Endometrium (tissue), 2 donors: ENCODE data around the gene DCLRE1B.

ENCODE experiments used
- FAIRE-seq: peaks from 2 replicates; lab custom pipeline; 2012; peaks lifted over from hg19 to GRCh38; lab: Jason Lieb, UNC
- donor health status: control.
- donor health status: control.

Gene DCLRE1B

DNA sequence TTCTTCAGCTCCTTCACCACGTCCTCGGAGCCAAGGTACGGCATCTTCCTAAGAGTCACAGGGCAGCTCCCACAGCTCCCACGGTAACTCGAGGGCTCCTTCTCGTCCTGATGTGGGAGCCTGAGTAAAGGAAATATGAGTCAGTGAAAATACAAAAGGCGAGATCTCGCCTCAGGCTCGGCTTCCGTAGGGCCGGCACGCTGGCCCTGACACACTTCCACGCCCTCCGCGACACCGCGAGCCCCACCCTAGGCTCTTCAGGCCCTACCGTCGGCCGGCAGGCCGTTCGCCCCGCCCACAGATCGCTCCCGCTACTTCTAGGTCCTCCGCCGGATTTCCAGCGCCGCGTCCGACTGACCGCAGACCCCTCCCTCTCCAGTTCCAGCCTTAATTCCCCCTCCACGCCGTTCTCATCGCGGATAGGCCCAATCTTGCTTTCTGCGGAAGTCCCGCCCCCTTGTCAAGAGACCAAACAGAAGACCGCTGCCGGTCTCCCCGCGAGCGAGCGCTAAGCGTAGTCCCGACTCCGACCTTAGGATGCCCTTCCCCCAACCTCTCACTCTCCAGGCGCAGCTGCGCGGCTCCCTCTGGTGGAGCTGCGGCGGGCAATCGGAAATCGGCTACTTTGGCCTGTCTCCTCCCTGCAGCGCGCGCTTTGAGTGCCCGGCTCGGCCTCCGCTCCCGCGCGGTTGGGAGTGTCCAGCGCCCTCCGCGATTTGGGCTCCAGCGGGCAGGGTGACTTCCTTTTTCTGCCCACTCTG is at the start of gene DCLRE1B, which contains the start of gene AP4B1:
Gene DCLRE1B, plus strand, starts transcription at position 653 of the 761 bp plus-strand sequence. CDS start 261 bp downstream, outside the sequence.
Gene AP4B1, minus strand, starts transcription at position 126 of the 761 bp plus-strand sequence. Its CDS starts 82 bp downstream, at position 44.
- peak; percentile 95 for FAIRE-seq

DNA sequence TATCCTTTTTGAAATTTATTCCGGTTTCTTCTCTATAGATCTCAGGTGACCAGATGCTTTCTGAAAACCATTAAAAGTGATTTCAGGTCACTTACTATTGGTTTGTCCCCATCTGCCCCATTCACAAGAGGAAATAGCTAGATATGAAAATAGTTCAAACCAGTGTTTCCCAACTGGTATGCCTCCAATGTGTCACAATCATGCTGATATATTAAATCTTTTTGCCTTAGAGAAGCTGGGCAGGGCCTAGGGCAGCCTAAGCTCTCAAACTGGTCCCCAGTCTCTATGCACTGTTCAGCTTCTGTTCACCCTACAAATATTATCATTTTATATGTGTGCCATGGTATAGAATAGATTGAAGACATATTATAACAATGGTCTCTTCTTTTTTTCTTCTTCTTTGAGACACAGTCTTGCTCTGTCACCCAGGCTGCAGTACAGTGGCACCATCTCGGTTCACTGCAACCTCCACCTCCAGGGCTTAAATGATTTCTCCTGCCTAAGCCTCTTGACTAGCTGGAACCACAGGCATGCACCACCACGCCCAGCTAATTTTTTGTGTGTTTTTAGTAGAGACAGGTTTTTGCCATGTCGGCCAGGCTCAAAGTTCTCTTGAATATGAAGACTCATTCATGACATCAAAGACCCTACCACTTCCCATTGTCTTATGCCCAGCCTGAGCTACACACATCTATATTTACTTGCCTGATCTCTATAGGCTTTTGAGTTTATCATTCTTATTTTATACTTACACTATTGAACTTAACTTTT is 49.3 kb upstream of the DCLRE1B start:
- no peak for FAIRE-seq

DNA sequence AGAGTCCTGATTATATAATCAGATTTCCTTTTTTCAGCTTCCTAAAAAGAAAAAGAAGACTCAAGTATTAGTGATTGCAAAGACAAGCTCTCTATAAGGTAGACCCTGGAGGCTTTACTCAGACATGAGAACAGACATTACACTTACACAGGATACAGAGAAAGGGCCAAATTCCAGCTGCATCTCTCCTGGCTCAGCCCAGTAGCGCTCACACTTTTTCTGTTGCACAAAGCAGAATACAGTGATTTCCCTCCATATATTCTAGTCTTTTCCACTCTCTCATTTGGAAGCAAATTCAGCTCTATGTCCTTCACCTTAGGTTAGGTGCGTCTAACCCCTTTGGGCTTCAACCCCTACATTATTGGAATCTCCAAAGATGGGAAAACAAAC is 48.7 kb upstream of the DCLRE1B start:
- FAIRE-seq, result no peak

DNA sequence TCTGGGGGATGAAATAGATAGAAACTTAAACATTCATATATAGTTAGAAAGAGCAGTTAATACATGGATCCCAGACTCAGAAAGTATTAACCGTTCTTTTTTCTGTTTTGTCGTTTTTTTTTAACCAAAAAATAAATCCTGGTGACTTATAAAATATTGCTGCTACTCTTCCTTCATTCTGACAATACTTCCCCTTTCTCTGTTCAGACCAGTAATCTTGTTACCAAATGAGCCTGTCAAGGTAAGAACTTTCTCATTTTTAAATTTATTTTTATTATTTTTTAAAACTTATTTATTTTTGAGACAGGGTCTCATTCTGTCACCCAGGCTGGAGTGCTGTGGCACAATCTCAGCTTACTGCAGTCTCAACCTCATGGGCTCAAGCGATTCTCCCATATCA is 47.4 kb upstream of the DCLRE1B start:
- FAIRE-seq, result no peak

DNA sequence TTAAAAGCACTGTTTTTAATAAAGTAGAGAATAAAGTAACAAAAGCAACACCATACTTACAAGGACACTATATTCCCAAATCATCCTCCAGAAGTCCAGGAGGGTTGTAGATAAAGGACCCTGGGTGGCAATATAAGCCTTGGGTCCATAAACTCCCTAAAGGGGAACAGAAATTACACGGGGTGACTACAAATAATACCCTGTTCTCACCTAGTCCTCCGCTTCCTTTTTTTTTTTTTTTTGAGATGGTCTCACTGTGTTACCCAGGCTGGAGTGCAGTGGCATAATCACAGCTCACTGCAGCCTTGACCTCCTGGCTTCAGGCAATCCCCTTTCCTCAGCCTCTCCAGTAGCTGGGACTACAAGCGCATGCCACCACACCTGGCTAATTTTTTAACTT is 46.7 kb upstream of the DCLRE1B start:
- FAIRE-seq, result no peak

DNA sequence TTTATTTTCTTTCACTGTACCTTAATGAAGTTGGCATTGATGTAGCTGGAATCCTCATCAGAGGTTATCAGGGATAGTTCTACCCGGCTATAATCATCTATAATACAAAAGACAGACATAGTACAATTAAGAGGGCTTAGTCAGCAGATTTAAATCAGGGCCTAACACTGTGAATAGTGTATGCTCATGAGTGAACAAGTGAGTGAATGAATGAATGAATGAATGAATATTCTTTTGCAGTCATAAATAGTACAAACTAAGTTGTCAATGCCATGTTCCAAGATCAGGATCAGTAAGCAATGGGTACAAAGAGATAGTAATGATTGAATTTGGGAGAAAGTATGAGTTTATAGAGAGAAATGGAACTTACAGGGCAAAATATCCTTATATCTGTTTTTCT is 46.1 kb upstream of the DCLRE1B start:
- no peak for FAIRE-seq

DNA sequence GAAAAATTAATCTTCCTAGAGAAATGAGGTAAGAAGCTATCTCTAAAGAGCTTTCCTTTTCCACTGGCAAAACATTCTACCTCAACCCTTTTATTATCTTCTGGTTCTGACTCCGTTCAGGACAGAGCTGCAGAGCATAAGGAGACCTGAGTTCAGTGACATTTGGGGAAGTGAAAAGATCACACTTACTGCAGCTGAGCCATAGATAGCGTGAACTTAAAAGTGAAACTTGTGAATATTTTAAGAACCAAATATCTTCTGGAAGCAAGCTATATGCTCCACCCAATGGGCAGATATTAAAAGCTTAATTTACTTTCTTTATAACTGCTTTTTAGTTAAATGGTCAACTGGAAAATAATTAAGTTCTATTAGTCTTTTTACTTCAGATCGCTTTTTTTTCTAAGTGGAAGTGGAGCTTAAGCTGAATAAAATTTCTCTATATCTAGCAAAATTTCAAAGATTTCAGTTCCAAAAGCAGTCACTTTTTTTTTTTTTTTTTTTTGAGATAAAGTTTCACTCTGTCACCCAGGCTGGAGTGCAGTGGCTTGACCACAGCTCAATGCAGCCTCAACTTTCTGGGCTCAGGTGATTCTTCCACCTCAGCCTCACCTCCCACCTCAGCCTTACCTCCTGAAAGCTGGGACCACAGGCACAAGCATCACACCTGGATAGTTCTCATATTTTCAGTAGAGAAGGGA is 45.5 kb upstream of the DCLRE1B start:
- no peak for FAIRE-seq

DNA sequence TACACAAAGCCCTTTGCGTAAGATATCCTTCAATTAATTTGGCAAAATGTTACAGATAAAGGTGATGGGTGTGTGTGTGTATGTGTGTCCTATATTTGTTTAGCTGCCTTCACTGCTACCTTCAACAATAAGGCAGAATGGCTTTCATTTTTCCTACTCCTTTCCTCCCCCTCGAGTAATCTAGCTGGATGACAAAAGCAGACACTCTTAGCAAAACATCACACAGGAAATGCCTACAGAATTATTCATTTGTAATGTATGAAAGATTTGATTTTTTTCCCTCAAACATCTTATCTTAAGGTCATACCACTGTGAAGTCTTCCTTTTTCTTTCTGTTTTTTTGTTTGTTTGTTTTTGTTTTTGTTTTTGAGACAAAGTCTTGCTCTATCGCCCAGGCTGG is 44.2 kb upstream of the DCLRE1B start:
- FAIRE-seq, result no peak

DNA sequence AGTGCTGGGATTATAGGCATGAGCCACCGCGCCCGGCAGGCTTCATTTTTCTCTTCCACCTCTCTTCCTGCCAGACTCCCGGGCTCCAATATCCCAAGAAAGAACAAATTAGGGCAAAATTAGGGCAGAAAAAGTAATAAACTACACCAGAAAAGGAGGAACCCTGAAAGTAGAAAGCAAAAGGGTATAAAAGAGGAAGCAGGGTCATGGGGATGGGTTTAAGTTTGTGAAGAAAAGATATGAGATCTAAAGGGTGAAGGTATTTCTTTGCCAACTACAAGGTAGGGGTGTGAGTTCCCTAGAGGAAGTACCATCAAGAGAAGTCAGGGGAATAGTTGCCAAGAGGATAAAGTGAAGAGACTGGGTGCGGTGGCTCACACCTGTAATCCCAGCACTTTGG is 43.5 kb upstream of the DCLRE1B start:
- FAIRE-seq, result no peak

DNA sequence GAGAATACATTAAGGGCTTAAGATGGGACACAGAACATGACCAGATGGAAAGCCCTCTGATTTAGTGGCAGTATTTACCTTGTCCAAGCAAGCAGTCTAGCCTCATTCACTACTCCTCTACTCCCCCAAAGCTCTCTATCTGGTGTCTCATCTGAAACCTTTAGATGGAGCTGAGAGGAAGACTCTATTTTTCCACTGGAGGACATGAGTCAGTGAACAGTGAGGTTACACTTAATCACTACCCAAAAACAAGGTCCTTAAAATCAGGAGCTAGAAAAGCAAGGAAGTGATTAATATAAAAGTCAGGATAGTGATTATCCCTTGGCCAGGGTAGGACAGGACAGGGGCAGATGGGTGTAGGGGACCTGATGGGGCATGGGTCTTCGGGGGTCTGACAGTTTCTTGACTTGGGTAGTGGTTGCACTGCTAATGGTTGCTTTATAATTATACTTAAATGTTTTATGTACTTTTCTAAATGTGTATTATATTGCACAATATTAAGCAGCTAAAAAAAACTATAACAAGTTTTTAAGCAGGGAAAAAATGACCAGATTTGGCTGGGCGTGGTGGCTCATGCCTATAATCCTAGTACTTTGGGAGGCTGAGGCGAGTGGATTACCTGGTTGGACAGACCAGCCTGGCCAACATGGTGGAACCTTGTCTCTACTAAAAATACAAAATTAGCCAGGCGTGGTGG is 36.6 kb upstream of the DCLRE1B start:
- FAIRE-seq, result no peak

DNA sequence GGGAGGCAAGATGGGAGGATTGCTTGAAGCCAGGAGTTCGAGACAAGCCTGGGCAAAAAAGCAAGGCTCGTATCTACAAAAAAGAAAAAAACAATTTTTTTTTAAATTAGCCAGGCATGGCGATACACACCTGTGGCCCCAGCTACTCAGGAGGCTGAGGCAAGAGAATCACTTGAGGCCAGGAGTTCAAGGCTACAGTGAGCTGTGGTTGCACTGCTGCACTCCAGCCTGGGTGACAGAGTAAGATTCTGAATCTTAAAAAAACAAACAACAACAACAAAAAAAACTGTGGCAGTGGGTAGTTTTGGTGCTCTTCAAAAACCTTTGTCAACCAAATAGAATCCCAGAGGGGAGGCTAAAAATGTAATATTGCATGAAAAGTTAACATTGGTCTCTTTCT is 34.3 kb upstream of the DCLRE1B start:
- no peak for FAIRE-seq

DNA sequence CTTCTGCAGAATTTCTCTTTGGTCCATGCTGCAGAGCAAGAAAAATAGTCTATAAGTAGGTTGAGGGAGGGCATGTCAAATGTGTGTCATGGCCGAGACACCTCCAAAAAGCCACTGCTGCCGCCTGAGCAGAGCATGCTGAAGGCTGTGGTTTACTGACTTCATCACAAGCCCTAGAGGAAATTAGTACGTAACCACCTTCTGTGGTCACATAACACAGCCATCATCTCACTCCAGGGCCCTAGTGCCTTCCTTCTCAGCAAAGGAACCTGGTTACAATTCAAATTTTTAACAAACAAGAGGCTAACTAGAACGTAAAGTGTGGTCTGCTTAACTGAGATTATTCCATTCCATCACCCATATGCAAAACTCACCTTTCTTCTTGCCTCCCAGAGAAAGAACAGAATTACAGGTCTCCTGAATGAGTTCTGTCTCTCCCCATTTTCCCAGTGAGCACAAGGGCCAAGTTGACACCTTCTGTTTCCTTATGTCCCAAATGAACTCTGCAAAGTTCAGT is 33.5 kb upstream of the DCLRE1B start, which contains the start of gene PTPN22:
Gene PTPN22, minus strand, starts transcription at position 116 of the 517 bp plus-strand sequence.
- no peak for FAIRE-seq

DNA sequence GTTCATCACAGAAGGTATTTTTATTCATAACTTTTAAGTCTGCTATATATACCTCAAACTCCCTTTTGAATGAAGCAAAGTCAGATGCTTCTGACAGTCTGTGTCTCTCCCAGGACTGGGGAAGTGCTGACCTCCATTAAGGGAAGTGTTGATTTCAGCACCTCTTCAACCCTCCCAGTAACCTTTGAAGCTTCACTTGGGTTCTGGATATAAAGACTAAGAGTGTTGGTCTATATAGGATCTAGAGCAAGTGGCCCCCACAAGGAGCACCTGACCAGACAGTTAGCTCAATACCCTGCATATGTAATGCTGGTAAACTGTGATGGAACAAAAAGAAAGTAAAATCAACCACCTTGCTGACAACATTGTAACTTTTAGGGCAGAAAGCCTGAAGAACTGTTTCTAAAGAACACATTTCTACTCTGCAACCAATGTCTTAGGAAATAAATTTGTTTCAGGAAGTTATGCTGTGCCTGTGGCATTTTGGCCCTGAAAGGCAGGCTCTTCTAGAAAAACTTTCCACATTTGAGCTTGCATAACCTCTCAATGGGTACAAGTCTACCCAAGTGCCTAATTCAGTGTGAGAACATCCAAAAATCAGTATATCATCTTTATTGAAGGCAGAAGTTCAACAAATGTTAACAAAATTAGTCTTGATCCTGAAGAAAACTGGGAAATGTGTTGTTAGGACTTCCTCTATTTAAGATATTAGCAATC is 32.7 kb upstream of the DCLRE1B start:
- FAIRE-seq, result no peak

DNA sequence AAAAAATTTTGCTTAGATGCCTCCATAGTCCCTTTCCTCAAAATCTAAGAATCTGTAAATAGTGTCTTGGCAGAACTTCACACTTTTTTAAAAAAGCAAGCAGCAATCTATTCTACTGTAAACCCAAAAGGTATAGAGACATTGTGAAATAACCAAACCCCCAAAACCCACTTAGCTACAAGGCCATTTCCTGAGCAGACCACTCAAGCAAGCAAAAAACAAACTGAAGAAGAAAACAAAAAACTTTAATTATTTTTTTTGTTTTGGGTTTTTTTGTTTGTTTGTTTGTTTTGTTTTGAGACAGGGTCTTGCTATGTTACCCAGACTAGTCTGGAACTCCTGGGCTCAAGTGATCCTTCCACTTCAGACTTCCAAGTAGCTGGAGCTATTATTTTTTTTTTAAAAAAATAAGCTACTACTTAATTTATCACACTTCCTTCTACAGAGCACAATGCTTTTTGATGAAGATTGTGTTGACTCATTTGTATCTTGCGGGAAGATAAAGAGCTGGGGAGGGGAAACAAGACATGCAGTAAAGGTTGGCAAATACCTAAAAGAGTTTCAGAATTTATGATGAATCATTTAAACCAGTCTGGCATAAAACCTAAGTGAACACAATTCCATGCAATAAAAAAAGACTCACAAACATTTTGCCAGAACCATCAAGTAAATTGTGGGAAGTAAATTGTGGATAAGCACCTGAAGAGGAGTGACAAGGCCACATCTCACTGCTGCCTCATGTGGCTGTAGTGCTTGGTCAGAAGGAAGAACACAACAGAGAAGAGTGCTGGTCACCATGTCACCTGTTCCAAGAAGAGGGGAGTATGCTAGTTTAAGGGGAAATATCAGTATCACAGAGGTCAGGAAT is 30.9 kb upstream of the DCLRE1B start:
- FAIRE-seq, result no peak

DNA sequence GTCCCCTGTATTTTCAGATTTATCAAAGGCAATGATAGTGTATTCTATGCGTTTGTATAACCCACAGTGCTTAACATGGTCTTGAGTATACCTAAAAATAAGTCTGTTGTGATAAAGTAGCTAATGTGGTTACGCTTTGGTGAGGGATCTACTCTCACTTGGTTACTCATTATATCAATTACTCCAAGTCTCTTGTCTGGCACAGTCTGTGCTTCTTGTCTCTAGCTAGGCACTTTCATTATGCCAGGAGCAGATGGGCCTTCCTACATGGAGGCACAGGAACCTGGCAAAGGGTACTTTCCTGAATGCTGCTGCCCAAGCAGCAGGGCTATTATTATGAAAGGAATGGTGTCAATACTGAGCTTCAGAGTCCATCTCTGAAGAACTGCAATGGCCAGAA is 29.4 kb upstream of the DCLRE1B start:
- FAIRE-seq, result no peak

DNA sequence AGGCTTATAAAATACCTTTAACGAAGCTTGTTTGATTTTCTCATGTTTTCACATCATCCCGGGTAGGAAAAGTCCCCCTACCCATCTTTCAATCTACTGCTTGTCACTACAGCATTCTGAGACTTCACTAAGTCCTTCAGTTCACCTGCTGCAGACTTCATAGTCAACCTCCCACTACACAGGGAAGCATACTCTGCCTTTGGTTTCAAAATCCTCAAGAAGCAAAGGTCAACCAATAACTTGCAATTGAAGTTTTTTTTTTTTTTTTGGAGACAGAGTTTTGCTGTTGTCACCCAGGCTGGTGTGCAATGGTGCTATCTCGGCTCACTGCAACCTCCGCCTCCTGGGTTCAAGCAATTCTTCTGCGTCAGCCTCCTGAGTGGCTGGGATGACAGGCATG is 28.9 kb upstream of the DCLRE1B start:
- no peak for FAIRE-seq

DNA sequence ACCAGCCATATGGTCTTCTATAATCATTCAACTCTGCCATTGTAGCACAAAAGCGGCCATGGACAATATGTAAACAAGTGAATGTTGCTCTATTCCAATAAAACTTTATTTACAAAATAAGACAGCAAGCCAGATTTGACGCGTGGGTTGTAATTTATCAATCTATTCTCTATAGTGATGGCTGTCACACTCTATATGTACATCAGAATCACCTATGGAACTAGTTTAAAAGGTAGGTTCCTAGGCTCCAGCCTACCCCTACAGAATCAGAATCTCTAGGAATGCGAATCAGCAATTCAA is 25.4 kb upstream of the DCLRE1B start:
- FAIRE-seq, result no peak

DNA sequence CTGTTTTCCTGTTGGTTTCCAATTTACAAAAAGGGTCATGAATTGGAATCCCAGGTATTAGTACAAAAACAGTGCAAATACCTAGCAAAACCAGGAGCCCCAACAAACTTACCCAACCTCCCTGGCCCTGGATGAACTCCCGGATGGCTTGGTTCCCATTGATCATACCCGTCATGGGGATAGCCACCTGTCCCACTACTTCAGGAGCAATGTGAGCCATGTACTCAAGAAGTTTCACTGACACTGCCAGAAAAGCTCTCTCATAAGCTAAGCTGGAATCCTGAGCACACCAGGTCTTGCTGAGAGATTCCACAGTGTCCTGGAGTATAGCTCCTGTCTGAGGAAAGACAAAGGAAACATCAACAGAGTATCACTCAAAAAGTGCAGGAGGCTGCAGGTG is 23.5 kb upstream of the DCLRE1B start:
- FAIRE-seq, result no peak

DNA sequence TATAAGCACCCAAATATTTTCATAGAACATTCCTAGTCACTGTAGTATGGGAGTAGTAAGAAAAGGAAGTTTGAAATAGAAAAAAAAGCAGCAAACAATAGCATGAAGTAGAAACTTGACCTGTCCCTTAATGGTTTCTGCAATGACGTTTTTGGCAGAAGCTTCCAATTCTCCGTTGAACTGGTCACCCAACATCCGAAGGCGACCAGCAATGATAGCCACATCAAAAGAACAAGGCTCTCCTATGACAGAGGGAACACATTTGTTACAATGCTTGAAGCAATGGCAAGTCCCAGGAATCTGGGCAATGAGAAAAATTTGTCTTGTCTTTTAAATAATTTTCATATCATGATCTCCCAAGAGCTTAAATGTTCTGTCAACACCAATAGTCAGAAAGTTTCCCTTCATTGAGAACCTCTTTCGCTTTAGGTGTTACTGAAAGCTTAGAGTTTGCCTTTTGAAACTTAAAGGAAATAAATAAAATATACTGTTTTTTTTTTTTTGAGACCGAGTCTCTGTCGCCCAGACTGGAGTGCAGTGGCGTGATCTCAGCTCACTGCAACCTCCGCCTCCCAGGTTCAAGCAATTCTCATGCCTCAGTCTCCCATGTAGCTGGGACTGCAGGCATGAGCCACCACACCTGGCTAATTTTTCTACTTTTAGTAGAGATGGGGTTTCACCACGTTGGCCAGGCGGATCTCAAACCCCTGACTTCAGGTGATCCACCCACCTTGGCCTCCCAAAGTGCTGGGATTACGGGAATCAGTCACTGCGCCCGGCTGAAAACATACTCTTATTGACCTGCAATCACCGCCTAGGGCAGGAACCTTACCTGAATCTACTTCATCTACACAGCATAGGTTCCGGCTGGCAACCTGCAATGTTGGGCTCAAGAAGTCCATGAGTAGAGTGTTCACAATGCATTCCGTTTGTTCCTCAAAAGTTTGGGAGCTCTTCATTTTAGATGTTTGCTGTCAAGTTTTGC is 18.4 kb upstream of the DCLRE1B start:
- FAIRE-seq, result no peak
